Stimulated activated CD8-positive, alpha-beta memory T cell treated with anti-CD3 and anti-CD28 coated beads, Interleukin-15, amount 100 ng/mL, for 4 hours (primary cell): ENCODE data around the gene SMIM38.

ENCODE experiments used
- DNase-seq, 2 donors: peaks; one replicate each; pipeline ENCODE4 v3.0.0-alpha.2; 2020; ENCODE audit warnings: low read depth in 2 of 2

The SMIM38 gene

DNA sequence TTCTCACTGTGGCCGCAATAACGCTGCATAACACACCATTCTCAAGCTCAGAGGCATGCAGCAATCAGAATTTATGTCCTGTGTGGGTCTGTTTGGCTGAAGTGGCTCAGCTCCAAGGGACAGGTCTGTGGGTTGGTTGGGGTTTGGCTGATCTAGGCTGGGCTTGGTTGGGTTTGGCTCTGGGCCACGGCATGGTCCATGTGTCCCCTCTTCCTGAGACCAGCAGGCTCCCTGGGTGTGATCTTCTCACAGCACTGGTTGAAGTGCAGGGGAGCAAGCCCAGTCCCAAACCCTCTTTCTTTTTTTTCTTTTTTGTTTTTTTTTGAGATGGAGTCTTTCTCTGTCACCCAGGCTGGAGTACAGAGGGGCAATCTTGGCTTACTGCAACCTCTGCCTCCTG lies 25.0 kb downstream of the SMIM38 start:
- DNase-seq = no peak

DNA sequence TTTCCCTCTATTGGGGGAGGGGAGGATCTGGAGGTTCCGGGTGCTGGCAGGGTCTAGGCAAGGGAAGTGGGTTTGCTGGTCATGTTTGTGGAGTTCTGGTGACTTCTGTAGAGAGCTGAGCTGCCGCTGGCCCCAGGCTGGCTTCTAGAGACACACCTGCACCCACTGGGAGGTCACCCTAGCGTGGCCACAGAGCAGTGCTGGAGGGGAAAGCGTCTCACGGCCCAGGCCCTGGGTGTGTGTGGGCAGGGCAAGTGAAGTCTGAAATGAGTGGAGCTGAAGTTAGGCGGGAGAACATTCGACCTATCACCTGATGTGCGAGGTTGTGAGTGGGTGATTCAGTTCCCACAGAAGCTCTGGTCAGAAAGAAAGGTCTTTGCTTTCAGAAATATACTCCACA lies 27.9 kb downstream of the SMIM38 start:
- DNase-seq = no peak

DNA sequence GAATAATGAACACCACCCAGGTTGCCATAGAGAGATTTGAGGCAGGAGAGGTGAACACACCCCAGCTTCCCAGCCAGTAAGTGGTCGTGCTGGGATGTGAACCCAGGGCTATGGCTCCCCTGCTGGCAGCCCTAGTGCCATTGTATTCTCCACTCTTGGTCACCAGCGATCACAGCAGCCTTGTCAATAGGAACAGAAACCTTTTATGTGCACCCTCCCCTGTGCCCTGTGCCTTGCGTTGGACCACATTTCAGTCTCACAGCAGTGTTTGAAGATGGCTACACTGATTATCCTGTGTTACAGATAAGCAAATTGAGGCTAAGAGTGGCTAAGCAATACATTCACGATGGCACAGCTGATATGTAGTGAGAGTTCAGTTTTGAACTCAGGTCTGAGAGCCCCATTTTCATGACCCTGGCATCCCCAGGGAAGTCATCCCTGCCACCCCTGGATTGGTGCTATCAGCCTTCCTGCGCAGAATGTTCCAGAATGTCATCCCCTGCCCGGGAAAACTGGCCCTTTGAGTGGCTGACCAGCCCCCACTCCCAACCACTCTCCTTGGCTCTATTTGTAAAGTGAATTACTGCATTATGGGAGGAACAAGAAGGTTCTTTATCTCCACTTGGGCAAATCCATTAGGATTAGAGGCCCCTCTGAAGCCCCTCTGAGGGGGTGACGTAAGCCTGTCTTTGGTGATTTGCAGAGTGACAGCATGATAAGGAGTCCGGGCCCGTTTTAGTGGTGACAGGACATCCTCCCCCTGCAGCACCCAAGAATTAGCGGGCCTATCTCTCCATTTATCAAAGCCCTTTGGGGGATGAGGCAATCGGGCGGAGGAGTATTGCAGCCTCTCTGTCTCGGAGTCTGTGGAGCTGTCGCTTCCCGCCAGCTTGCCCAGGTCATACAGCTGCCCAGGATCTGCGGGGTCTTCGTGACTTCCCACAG lies 30.9 kb downstream of the SMIM38 start:
- DNase-seq = no peak

DNA sequence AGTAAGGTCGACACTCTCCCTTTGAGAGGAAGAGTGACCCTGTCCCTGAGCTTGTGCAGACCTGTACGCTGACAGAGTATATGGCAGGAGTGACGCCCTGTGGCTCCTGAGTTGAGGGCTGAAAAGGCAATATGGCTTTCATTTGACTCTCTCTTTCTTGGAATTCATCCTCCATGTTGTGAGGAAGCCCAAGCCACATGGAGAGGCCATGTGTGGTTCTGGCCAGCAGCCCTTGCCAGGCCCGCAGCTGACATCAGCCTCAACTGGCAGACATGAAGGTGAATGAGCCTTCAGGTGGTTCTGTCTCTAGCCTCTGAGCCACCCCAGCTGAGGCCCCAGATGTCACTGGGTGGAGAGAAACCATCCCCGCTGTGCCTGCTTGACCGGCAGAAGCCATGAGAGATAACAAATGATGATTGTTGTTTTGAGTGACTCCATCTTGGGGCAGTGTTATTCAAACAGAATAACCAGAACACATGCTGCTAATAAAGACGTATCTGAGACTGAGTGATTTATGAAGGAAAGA lies 31.9 kb downstream of the SMIM38 start:
- no peak for DNase-seq

DNA sequence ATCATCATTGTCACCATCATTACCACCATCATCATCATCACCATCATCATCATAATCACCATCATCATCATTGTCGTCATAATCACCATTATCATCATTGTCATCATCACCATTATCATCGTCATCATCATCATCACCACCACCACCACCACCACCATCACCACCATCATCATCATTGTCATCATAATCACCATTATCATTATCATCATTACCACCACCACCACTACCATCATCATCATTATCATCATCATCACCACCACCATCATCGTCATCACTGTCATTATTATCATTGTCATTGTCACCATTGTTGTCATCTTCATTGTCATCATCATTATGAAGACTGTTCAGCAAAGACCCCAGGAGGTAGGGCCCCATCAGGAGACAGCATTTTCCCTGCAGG lies 33.3 kb downstream of the SMIM38 start:
- no peak for DNase-seq

DNA sequence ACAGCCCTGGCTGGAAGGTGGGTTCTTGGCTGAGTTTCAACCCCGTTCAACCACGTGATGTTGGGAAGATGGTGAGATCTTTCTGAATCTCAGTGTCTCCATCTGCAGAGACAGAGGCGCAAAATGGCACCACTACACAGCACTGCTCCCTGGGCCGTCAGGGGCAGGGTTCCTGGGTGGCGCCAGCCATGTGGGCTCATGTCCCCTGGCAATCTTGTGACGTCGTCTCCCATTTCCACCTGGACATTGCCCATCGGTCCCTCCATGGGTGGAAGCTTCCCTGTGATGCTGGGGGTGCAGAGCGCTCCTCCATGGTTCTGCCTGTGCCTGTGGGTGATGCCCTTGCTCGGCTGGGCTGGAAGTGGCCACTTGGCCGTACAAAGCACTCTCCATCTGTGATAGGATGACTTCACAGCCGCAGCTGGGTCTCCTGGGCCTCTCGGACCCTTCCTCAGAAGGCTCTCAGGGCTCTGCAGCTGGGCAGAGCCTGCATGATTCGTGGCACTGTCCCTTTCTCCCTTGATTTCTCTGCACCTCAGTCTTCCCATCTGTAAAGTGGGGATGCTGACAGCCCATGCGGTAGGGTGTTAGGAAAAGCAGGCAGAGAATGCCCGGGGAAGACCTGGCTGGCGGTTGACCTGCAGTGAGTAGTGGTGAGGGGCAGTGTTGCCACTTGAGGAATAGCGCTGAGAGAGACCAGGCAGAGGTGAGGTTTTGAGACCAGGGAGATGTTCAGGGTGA lies 35.2 kb downstream of the SMIM38 start:
- DNase-seq = no peak

DNA sequence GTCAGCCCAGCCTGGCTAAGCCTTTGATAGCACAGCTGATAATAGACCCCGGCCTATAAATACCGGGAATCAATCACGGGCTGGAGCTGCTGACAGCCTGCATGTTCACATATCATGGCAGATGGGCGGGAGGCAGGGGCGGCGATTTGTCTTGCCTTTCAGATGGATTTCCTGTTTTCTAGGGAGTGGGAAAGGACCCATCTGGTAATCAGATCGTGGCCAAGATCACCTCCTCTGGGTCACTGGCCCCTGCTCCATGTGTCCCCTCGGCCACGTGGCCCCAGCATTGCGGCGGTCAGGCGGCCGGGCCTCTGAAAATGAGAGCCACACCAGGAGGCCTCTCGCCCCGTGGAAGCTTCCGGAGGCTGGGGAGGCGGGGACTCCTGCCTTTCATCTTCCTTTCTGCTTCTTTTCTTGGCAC lies 36.6 kb downstream of the SMIM38 start:
- no peak for DNase-seq

- DNase-seq = no peak
Observed at GRCh38 chr11:69193151-69193550, 37.4 kb downstream of the SMIM38 start.

DNA sequence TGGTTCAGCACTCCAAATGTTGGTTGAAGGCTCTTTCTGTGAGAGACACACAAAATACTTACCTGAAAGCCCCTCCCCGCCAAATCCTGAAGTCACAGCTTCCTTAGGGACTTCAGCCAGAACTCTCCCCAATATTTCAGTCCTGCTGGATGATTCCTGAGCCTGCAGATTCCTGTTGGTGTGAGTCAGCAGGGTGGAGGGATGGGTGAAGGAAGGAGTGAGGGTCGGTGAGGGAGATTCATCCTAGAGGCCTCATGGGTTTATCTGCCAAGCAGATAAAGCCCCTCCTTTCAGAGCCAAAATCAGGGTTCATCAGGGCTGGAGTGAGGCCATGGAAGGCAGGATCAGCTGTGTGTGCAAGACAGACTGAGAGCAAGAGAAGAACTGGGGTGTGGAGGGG lies 37.9 kb downstream of the SMIM38 start:
- no peak for DNase-seq

- DNase-seq = no peak
Observed at GRCh38 chr11:69194396-69194795, 38.7 kb downstream of the SMIM38 start.

DNA sequence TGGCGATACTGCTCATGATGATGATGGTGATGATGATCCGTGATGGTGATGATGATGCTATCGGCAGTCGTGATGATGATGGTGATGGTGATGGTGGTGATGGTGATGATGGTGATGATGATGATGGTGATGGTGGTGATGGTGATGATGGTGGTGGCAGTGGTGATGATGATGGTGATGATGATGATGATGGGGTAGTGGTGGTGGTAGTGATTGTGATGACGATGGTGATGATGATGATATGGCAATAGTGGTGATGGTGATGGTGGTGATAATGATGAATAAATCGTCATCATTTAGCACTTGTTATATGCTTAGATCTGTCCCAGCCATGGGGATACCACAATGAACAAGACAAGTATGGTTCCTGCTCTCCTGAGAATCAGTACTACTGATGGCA lies 39.2 kb downstream of the SMIM38 start:
- DNase-seq = no peak

GRCh38 chr11:69195824-69196782 lies 40.4 kb downstream of the SMIM38 start:
- no peak for DNase-seq

DNA sequence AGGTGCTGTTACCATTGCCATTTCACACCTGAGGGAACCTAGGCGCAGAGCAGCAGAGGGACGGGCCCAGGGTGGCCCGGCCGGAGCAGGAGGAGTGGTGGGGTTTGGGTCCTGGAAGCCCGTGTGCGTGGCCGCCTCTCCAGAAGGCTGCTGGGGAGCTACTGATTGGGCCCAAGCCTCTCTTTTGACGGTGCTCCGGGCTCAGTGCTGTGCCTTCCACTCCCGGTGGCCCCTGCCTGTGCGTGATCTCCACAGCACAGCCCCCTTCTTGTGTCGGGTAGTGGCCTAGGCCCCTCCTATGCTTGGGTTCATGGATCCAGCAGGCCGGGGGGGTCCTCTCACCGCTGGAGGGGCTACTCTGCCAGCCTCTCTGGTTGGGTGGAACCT lies 41.0 kb downstream of the SMIM38 start:
- DNase-seq = no peak

DNA sequence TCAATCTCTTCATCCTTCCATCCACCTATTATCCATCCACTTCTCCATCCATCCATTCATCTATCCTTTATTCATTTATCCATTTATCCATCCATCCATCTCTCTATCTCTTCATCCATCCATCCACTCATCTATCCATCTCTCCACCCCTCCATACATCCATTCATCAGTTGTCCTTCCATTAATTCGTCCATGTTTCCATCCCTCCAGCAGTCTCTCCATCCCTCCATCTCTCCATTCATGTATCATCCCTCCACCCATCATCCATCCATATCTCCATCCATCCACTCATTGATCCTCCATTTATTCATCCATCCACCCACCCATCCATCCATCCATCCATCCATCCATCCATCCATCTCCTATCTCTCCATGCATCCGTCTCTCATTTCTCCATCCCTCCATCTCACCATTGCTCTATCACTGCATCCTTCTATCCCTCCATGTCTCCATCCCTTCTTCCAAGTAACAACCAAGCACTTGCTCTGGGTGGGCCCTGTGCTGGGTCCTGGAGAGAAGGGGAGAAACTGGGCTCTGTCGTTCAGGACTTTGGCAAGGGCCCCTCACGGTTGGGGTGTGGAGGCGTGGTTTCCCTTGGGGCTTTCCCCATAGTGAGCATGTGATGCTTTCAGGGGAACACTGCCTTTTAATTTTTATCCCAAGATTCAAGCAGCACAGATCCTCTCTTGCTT lies 43.3 kb downstream of the SMIM38 start:
- no peak for DNase-seq

- DNase-seq = no peak
Observed at GRCh38 chr11:69199583-69200315, 44.0 kb downstream of the SMIM38 start.

DNA sequence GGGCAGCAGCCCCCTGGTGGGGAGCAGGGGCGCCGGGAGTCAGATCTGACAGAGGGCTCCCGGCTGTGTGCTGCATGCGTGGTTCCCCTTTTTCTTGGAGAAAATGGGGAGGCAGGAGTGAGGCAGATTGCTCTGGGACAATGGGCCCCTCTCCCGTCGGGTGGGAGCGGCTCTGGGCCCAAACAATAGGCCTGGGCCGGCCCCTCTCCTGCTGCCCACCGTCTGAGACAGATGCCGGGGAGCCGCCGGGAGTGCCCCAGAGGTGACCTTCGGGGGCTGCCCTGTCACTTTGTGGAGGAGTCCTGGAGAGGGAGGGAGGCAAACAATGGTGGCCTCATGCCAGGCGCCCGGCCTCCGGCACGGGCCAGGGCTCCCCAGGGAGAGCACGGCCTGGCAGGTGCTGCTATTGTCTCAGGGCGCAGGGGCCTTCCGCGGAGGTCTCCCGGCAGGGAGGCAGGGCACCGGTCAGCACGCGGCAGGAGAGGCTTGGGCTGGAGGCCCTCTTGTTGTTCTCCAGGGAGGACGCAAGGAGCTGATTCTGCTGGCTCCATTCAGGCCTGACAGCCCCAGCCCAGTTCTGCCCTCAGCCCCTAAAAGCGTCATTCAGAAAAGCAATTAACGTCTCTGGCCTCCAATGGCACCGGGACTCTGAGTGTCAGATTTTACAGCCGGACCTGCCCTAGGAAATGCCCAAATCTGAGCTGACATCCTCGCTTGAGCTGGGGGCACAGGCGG lies 44.8 kb downstream of the SMIM38 start:
- no peak for DNase-seq

DNA sequence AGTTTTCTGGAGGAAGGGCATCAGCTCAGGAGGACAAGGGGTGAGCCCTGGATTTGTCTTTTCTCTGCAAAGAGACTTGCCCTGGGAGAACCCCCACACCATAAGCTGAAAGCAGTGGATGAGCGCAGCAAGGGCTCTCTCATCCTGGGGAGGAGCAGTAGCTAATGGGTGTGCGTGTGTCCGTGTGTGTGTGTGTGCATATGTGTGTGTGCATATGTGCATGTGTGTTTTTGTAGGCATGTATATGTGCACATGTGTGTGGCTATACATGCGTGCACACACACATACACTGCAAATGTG lies 45.3 kb downstream of the SMIM38 start:
- no peak for DNase-seq

GRCh38 chr11:69201764-69202370 lies 46.1 kb downstream of the SMIM38 start:
- no peak for DNase-seq

- no peak for DNase-seq
Observed at GRCh38 chr11:69202511-69203221, 46.9 kb downstream of the SMIM38 start.
